ENCODE results near the gene RIC1.
"Not testable (repeated sequence)": the region's sequence is repeated elsewhere in the genome, so short reads cannot be mapped to it uniquely, and the experiment has no call there.

RIC1 gene

GRCh38 chr9:5651246-5651645 lies 22.3 kb downstream of the RIC1 start:
- Histone ChIP-seq H3K4me3 (IDR thresholded peaks at IDR 0.05; ENCODE audit: insufficient read depth, low read depth, low read length) (no peak overlapping the region), H4K20me1 (ENCODE audit: insufficient read depth) (no peaks in the 10 kb centered on the region)

GRCh38 chr9:5652821-5653220 lies 23.9 kb downstream of the RIC1 start:
- Histone ChIP-seq H3K4me2 (no peak overlapping the region), H3K27me3 (ENCODE audit: insufficient read depth, low read depth) (no peaks in the 10 kb centered on the region), H3K4me3 (IDR thresholded peaks at IDR 0.05; ENCODE audit: insufficient read depth, low read depth, low read length) (no peak overlapping the region), H3K4me1 (ENCODE audit: low read depth, poor library complexity, severe bottlenecking) (peaks cover 16% of the 10 kb centered on the region), H3K36me3 (ENCODE audit: insufficient read depth) (no peaks in the 10 kb centered on the region), H3K9ac (no peak overlapping the region), H3K27ac (no peak overlapping the region), H4K20me1 (ENCODE audit: insufficient read depth) (peaks cover under 1% of the 10 kb centered on the region; the same call in 1 of the 2 replicates), H3K79me2 (ENCODE audit: insufficient read depth, low read depth) (peaks cover 89% of the 10 kb centered on the region), H2AFZ (ENCODE audit: low read depth) (no peak overlapping the region)
- TF ChIP-seq CTCF (conservative IDR thresholded peaks at IDR 0.05; ENCODE audit: low read depth, low read length): no peak

More at GRCh38 chr9:5651246-5651645, 22.3 kb downstream of the RIC1 start:
- Histone ChIP-seq H3K4me1 (ENCODE audit: low read depth, poor library complexity, severe bottlenecking) (peaks cover 15% of the 10 kb centered on the region), H3K4me2 (no peak overlapping the region), H3K36me3 (ENCODE audit: insufficient read depth) (no peaks in the 10 kb centered on the region), H3K27ac (no peak overlapping the region), H2AFZ (ENCODE audit: low read depth) (no peak overlapping the region), H3K9ac (no peak overlapping the region), H3K27me3 (ENCODE audit: insufficient read depth, low read depth) (no peaks in the 10 kb centered on the region), H3K79me2 (ENCODE audit: insufficient read depth, low read depth) (peaks cover 96% of the 10 kb centered on the region)
- no peak for TF ChIP-seq CTCF (conservative IDR thresholded peaks at IDR 0.05; ENCODE audit: low read depth, low read length)

GRCh38 chr9:5662804-5663203 lies 33.9 kb downstream of the RIC1 start:
- not testable (repeated sequence) for H3K4me2 ChIP-seq; H4K20me1 ChIP-seq (ENCODE audit: insufficient read depth); H3K4me3 ChIP-seq (IDR thresholded peaks at IDR 0.05; ENCODE audit: insufficient read depth, low read depth, low read length); H3K27me3 ChIP-seq (ENCODE audit: insufficient read depth, low read depth); H2AFZ ChIP-seq (ENCODE audit: low read depth); H3K27ac ChIP-seq; H3K36me3 ChIP-seq (ENCODE audit: insufficient read depth); H3K9ac ChIP-seq
- Histone ChIP-seq H3K79me2 (ENCODE audit: insufficient read depth, low read depth) (peaks cover 72% of the 10 kb centered on the region), H3K4me1 (ENCODE audit: low read depth, poor library complexity, severe bottlenecking) (peaks cover 11% of the 10 kb centered on the region)

GRCh38 chr9:5665059-5665458 lies 36.2 kb downstream of the RIC1 start:
- TF ChIP-seq CTCF (conservative IDR thresholded peaks at IDR 0.05; ENCODE audit: low read depth, low read length): no peak
- peaks cover 7% of the 10 kb centered on the region for H3K4me1 ChIP-seq (ENCODE audit: low read depth, poor library complexity, severe bottlenecking)
- no peak overlapping the region for H3K4me2 ChIP-seq
- peaks cover 79% of the 10 kb centered on the region for H3K79me2 ChIP-seq (ENCODE audit: insufficient read depth, low read depth)
- no peak overlapping the region for H3K9ac ChIP-seq
- H3K36me3 ChIP-seq (ENCODE audit: insufficient read depth): no peaks in the 10 kb centered on the region
- H4K20me1 ChIP-seq (ENCODE audit: insufficient read depth): no peaks in the 10 kb centered on the region
- H3K27ac ChIP-seq: no peak overlapping the region
- no peak overlapping the region for H3K4me3 ChIP-seq (IDR thresholded peaks at IDR 0.05; ENCODE audit: insufficient read depth, low read depth, low read length)
- no peaks in the 10 kb centered on the region for H3K27me3 ChIP-seq (ENCODE audit: insufficient read depth, low read depth)
- H2AFZ ChIP-seq (ENCODE audit: low read depth): no peak overlapping the region

- no peaks in the 10 kb centered on the region for H3K36me3 ChIP-seq (ENCODE audit: insufficient read depth)
- no peaks in the 10 kb centered on the region for H3K27me3 ChIP-seq (ENCODE audit: insufficient read depth, low read depth)
- no peak for TF ChIP-seq CTCF (conservative IDR thresholded peaks at IDR 0.05; ENCODE audit: low read depth, low read length)
- no peak overlapping the region for H2AFZ ChIP-seq (ENCODE audit: low read depth)
- H3K4me2 ChIP-seq: no peak overlapping the region
- H3K79me2 ChIP-seq (ENCODE audit: insufficient read depth, low read depth): peaks cover 79% of the 10 kb centered on the region
- H3K4me3 ChIP-seq (IDR thresholded peaks at IDR 0.05; ENCODE audit: insufficient read depth, low read depth, low read length): no peak overlapping the region
- peaks cover 30% of the 10 kb centered on the region for H3K4me1 ChIP-seq (ENCODE audit: low read depth, poor library complexity, severe bottlenecking)
- no peak overlapping the region for H3K27ac ChIP-seq
- 0 out of 2 replicates have a peak, but pooled peaks cover 2% of the 10 kb centered on the region for H4K20me1 ChIP-seq (ENCODE audit: insufficient read depth)
- H3K9ac ChIP-seq: no peak overlapping the region
Measured at GRCh38 chr9:5667391-5667790, 38.5 kb downstream of the RIC1 start.

Measured in KMS-11 (cell line).